Hematopoietic multipotent progenitor cell treated with erythropoietin and hydrocortisone succinate and interleukin-3 and kit ligand, for 4 days (in vitro differentiated cells): Measurements from ENCODE around the gene RLN2.
"Not testable (repeated sequence)": the region's sequence is repeated elsewhere in the genome, so short reads cannot be mapped to it uniquely, and the experiment has no call there.

Experiments used
- DNase-seq: peaks from one replicate; pipeline ENCODE4 v3.0.0-alpha.2; 2015

RLN2 gene, protein sequence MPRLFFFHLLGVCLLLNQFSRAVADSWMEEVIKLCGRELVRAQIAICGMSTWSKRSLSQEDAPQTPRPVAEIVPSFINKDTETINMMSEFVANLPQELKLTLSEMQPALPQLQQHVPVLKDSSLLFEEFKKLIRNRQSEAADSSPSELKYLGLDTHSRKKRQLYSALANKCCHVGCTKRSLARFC

DNA sequence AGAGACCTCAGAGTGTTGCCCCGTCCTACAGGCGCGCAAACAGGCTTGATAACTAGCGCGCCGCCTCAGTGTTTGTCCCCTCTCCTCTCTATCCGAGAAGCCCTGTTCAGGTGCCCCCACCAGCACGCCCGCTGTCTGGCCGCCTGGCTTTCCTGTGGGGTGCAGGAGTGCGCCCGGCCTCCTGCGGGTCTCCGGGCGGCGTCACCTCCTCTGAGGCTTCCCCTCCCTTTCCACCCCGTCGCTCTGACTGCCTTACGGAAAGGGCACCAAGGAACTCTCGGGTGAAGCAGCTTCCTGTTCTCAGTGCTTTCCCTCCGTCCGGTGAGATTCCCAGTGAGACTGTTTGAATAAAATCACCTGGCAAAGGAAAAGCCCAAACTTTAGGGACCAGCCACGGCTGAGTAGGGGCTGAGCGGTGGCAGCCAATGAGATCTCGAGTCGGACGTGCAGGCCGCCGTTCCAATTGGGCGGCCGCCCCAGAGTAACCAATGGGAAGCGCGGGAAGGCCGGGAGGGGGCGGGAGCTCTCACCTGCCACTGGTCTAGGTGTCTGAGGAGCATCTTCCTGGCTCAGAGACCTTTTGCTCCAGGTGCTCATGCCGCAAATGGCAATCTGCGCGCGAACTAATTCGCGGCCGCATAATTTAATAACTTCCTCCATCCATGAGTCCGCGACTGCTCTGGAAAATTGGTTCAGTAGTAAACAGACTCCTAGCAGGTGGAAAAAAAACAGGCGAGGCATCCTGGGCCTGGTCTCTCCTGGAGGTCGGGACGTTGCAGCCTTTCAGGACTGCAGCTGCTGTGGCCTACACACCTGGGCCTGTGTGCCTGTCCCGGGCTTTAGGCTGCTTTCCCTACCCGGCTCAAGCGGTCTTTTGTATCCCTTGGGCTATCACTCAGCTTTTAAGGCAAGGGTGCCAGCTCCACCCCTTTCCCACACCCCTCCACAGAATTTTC is at the start of gene RLN2:
RLN2 (minus strand) TSS at position 877 of the 956 bp plus-strand sequence; CDS start at position 741, 136 bp downstream.
- not testable (repeated sequence) for DNase-seq

- no peak for DNase-seq
Measured at GRCh38 chr9:5354184-5354583, 49.7 kb upstream of the RLN2 start.

DNA sequence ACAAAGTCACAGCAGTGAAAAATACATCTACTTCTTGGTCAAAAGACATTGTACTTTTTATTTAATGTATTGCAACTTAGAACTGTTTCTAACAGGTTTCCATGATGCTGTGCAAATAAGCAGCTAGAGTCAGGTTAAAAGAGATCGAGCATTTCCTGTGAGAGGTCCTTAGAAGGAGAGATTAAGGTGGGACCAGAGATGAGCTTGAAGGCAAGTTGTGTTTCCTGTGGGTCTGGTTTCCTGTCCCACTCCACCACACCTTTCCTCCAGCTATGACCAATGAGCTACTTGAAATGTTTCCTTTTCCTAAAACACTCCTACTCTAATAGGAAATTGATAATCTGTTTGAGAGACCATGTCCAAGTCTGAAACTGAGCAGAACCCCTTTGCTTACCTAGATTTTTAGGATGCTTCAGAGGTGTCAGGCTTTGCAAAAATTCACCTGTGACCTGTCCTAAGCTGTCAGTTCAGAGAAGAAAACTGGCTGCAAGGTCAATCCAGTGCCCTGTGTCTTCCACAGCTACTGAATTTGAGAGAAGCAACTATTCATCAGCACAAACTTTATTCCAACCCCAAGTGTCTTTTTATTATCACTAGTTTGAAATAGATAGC is 48.2 kb upstream of the RLN2 start:
- no peak for DNase-seq

- DNase-seq, result peak; percentile 20
Measured at GRCh38 chr9:5338992-5339981, 34.8 kb upstream of the RLN2 start, which contains the start of gene RLN1. Gene RLN1 (minus strand): TSS chr9:5339876. CDS start chr9:5339746, 130 bp downstream.

- no peak for DNase-seq
Measured at GRCh38 chr9:5336688-5337087, 32.2 kb upstream of the RLN2 start.

DNA sequence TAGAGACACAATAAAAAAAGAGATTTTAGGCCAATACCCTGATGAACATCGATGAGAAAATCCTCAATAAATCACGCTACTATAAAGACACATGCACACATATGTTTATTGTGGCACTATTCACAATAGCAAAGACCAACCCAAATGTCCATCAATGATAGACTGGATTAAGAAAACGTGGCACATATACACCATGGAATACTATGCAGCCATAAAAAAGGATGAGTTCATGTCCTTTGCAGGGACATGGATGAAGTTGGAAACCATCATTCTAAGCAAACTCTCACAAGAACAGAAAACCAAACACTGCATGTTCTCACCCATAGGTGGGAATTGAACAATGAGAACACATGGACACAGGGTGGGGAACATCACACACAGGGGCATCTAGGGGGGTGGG is 26.8 kb upstream of the RLN2 start:
- DNase-seq, result not testable (repeated sequence)

DNA sequence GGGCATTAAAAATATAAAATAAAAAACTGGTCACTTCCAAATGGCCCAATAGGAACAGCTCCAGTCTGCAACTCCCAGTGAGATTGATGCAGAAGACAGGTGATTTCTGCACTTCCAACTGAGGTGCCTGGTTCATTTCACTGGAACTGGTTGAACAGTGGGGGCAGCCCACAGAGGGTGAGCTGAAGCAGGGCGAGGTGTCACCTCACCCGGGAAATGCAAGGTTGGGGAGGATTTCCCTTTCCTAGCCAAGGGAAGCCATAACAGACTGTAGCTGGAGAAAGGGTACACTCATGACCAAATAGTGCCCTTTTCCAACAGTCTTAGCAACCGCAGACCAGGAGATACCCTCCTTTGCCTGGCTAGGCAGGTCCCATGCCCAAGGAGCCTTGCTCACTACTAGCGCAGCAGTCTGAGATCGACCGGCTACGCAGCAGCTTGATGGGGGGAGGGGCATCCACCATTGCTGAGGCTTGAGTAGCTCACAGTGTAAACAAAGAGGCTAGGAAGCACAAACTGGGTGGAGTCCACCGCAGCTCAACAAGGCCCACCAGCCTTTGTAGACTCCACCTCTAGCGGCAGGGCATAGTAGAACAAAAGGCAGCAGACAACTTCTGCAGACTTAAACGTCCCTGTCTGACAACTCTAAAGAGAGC is 22.5 kb upstream of the RLN2 start:
- no peak for DNase-seq

- no peak for DNase-seq
Measured at GRCh38 chr9:5326187-5326586, 21.7 kb upstream of the RLN2 start.

DNA sequence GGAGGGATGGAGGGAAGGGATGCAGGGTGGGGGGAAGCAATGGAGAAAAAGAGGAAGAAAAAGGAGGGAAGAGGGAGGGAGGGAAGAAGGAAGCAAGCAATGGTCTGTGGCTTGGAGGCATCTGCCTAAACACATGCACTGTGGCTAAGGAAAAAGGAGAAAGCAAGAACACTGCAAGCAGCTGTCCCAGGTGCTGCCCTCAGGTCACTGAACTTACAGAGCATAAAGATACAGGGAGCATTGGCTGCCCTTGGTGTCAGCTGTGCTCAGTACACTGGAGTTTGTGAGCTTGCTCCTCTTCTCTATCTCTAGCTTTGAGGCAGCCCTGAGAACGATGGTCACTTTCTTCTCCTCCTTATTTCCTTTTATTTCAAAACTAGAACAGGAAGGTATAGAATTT is 17.1 kb upstream of the RLN2 start:
- peak; percentile 36 for DNase-seq

GRCh38 chr9:5321058-5321457 is 16.5 kb upstream of the RLN2 start:
- no peak for DNase-seq

- not testable (repeated sequence) for DNase-seq
Measured at GRCh38 chr9:5316406-5316805, 11.9 kb upstream of the RLN2 start.

GRCh38 chr9:5315187-5315923 is 10.8 kb upstream of the RLN2 start:
- no peak for DNase-seq

GRCh38 chr9:5310851-5311250 is 6.3 kb upstream of the RLN2 start:
- DNase-seq, result no peak

DNA sequence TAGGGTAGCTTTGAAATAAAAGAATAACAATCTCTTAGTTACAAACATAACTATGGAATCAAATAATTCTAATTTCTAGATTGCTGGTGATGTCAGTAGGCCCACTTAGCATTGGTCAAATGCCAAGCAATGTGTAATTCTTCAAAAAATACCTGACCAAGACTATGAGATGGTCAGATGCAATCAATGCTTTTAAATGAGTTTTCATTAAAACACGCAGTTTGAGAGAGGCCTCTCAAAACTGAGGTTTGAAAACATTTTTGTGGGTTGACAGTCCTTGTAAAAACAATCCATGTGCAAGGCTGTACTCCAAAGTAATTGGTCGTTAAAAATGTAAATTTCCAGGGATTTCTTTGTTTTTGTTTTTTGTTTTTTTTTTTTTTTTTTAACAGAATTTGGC is 1.2 kb upstream of the RLN2 start:
- no peak for DNase-seq

DNA sequence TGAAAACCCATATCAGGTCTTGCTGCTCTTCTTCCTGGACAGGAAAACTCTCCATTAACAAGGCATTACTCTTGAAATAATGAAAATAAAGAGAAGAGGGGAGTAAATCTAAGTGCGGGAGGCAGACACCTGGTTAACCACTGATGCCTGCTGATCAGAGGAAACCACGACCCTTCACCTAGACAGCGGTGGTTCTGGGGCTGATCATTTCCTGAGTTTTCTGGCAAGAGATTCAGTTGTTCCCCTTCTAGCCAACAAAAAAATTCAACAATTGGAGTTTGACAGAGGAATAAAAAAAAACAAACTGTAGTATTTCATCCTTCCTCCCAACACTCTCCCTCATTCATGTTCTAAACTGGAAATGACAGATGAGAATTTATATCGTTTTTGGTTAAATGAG is 3.0 kb downstream of the RLN2 start:
- DNase-seq, result no peak

DNA sequence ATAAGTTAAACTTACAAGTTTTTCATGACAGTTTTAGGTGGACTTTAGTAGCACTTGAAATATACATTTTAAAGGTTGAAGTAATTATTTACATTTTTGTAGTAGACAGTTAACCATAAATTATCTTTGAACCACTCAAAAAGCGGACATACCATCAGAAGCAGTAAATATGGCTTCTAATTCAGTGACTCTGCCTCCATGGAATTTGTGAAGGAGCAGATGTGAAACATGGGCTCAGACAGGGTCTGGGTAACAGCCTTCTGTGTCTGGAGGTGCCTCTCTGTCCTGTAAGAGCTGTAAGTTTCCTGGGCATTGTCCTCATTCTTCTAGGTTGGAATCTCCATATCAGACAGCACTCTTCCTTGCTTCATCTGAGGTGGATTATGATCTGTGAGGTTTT is 12.4 kb downstream of the RLN2 start:
- DNase-seq, result no peak

- DNase-seq, result no peak
Measured at GRCh38 chr9:5288591-5288990, 15.9 kb downstream of the RLN2 start.

DNA sequence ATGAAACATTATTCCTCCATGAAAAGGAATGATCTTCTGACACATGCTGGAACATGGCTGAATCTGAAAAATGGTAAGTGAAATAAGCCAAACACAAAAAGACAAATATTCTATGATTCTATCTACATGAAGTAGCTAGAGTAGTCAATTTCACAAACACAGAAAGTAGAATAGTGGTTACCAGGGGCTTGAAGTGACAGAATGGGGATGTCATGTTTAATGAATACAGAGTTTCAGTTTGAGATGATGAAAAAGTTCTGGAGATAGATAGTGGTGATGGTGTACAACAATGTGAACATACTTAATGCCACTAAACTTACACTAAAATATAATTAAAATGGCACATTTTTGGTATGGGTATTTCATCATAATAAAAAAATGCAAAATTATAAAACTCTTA is 18.3 kb downstream of the RLN2 start:
- no peak for DNase-seq

DNA sequence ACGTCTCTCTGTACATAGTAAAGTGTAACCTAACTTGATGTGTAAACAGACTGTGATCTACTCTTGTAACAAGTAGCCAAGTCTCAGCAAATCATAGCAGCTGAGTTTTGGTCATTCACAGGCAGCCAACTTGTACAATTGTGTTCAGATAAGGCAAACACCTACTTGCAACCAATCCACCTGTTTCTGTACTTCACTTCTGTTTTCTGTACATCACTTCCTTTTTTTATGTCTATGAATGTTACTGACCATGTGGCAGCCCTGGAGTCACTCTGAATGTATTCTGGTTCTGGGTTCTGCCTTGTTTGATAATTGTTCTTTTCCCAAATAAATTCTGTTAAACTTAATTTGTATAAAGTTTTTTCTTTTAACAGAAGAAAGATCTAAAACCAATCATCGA is 26.0 kb downstream of the RLN2 start:
- peak; percentile 17 for DNase-seq

DNA sequence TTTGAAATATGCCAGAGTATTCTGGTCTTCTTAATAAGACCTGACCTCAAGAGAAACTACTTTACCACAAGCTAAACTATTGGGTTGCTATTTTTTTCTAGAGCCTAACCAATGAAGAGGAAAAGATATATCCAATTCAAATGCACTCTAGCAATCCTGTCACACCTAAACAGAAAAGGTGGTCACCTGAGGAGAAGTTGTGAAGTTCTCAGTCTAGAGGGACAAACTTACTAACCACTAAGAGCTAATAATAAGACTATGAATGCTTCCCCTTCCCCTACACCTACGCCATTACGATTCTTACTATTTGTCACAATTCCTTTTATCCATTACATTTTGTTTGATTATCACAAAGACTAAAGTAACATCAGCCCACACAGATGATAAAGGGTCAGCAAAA is 29.7 kb downstream of the RLN2 start:
- no peak for DNase-seq

DNA sequence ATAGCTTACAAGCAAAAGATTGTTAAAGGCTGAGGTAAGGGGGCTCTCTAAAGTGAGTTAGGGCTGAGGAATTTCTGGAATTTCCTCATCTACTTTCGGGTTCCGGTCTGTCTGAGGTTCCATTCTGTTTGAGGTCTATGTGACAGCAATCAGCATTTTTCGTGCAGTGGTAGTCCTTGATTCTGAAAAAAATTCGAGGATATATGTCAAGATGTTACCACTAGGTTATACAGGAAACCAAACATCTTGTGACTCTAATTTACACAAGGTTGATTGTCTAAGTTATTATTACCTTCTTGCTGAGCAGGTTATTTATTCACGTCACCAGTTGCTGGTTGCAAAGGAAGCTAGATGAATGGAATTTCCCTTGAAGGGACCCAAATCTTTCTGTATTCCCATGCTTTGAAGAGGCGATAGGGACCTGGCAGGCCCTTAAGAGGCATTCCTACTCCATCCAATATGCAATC is 35.2 kb downstream of the RLN2 start:
- DNase-seq, result no peak
